HG02642 (cell line): ENCODE measurements around the gene SCARB1.

Experiments used
- ATAC-seq: cut with Tn5 transposase; IDR thresholded peaks from one replicate; pipeline ENCODE4 v1.9.1; 2021; ENCODE audit warnings: mild to moderate bottlenecking; ENCODE audit not compliant: unreplicated experiment, poor library complexity

SCARB1 gene

GRCh38 chr12:124738636-124739467 is 124.8 kb downstream of the SCARB1 start:
- ATAC-seq, result no peak

GRCh38 chr12:124737772-124738635 is 125.7 kb downstream of the SCARB1 start:
- no peak for ATAC-seq

- no peak for ATAC-seq
These were observed 126.6 kb downstream of the SCARB1 start for GRCh38 chr12:124737040-124737419.

- no peak for ATAC-seq
These were observed 127.3 kb downstream of the SCARB1 start for GRCh38 chr12:124736115-124737039.

GRCh38 chr12:124734224-124734788 is 129.4 kb downstream of the SCARB1 start:
- no peak for ATAC-seq

- ATAC-seq, result no peak
These were observed 130.6 kb downstream of the SCARB1 start for GRCh38 chr12:124733086-124733485.

GRCh38 chr12:124732275-124733075 is 131.2 kb downstream of the SCARB1 start:
- ATAC-seq, result no peak

GRCh38 chr12:124731869-124732268 is 131.8 kb downstream of the SCARB1 start:
- ATAC-seq, result no peak

- no peak for ATAC-seq
These were observed 133.2 kb downstream of the SCARB1 start for GRCh38 chr12:124730455-124730932.

GRCh38 chr12:124727922-124728321 is 135.7 kb downstream of the SCARB1 start:
- ATAC-seq, result no peak

- peak; percentile 48 for ATAC-seq
These were observed 136.3 kb downstream of the SCARB1 start for GRCh38 chr12:124727264-124727800.
